GM18873 (cell line): ENCODE results near the gene NPAS4.
"Not testable (repeated sequence)": the region's sequence is repeated elsewhere in the genome, so short reads cannot be mapped to it uniquely, and the experiment has no call there.

ENCODE experiments used
- ATAC-seq: cut with Tn5 transposase; IDR thresholded peaks from one replicate; pipeline ENCODE4 v1.9.1; 2021; ENCODE audit warnings: mild to moderate bottlenecking, moderate library complexity, moderate number of reproducible peaks; ENCODE audit not compliant: unreplicated experiment, low FRiP score

The NPAS4 gene

DNA sequence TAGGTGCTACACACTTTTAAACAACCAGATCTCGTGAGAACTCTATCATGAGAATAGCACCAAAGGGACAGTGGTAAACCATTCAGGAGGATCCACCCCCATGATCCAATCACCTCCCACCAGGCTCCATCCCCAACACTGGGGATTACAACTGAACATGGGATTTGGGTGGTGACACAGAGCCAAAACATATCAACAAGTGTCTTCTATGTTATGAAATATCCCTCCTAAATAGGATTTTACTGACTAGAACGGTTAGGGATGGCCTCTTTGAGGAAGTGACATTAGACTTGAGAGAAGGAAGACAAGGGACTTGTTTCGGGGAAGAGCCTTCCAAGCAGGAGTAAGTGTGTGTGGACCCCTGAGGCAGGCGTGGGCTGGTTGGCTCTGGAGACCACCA, 29.7 kb downstream of the NPAS4 start:
- ATAC-seq = no peak

DNA sequence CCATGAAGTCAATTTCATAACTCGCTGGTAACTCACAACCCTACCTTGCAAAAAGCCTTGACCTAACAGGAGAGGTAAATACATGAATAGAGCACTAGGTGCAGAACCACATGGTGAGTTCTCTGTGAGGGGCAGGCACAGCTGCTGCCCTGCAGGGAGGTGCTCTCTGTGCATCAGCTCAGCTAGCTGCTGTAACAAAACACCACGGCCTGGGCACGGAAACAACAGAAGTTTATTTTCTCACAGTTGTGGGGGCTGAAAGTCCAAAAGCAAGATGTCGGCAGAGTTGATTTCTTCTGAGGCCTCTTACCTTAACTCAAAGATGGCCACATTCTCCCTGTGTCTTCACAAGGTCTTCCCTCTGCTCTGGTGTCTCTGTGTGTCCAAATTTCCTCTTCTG, 30.8 kb downstream of the NPAS4 start:
- ATAC-seq = no peak

DNA sequence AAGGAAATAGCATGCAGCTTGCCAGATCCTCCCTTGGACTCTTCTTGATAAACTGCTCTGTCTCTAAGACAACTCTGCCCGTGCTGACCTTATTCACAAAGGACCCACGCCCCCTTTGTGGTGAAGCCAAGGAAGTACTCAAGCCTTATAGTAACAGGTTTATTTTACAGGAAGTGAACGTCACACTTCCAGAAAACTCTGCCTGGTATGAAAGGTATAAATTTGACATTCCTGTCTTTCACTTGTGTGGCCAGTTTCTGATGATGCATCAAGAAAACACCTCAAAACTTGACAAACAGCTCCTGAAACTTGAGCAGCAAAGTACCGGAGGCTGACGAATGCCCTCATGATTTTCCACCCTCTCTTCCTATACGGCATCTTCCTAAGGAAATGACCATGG, 33.4 kb downstream of the NPAS4 start:
- ATAC-seq = no peak

DNA sequence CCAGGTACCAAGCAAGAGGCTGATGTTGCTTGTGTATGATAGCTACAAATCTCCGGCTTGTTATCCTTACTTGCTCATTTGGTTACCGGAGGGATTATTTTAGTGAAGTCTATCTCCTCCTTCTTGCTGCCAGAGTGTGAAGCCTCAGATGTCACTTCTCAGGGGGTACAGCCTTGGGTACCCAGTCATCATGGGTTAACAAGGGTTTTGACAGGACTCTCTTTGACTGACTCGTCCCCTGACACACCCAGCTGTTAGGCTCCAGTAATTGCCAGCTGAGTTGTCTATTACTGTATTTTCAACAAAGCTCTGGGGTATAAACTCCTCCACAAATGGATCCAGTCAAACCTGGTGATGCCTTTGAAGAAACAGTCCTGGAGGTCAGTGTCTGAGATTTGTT, 34.0 kb downstream of the NPAS4 start:
- ATAC-seq = no peak

DNA sequence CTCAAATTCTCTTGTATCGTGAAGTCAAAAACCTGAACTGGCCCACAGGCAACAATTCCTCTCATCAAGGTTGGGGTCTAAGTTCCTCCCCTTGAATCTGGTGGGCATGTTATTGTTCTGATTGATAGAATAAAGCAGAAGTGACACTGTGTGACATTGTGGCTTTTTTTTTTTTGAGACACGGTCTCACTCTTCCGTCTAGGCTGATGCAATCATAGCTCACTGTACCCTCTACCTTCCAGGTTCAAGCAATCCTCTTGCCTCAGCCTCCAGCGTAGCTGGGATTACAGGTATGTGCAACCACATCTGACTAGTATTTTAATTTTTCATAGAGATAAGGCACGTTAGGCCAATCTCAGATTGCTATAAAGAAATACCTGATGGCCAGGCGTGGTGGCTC, 37.0 kb downstream of the NPAS4 start:
- no peak for ATAC-seq

DNA sequence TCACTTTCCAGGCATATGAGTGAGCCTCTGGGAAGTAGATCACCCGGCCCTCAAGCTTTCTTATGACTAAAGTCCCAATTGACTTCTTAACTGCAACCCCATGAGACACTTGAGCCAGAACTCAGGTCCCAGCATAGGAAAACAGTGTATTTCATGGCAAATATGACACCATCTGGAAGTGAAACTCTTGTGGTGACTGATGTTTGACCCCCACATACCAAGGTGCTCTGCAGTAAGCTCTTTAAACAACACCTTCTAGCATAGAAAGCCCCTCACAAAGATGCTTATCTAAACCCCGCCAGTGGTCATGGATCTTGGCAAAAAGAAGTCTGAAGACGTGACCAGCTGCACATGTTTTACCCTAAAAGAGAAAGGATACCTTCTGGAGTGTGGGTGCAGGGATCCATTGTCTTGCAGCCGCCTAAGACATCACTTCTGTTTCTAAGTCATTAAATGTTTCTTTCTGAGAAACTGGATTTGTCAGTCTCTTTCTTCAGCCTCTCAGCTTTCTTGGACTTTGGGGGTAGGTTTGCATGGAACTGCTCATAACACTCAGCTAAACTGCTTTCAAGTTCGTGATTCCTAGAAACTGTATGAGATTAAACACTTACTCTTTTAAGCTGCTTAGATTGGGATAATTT, 38.4 kb downstream of the NPAS4 start:
- ATAC-seq = no peak

DNA sequence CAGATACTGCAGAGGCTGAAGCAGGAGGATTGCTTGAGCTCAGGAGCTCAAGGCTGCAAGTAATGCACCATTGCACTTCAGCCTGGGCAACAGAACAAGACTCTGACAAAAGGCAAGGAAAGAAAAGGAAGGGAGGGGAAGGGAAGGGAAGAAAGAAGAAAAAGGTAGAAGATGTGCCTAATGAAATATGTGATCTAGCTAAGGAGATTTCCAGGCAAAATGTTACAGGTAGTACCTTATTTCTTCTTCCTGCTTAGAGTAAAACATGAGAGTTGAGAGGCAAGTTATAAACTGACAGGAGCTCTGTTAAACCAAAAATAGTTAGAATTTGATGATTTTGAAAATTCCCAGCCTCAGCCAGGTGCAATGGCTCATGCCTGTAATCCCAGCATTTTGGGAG, 41.2 kb downstream of the NPAS4 start:
- no peak for ATAC-seq

DNA sequence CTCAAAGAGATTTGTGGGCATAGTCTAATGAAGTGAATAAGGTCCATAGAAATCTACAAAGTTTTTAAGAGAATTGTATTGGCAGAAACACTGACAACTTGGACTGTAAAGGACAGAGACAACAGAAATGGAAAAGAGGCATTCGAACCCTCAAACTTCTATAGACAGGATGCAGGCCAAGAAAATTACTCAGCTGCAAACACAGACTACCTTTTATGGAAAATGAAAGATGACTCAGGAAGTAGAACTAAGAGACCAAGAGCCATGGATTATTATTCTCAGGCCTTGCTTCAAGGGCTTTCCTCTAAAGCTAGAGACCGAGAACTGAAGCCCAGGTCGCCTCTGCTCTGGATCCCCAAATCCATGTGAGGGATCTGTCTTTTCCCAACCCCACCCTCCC, 42.1 kb downstream of the NPAS4 start:
- no peak for ATAC-seq

DNA sequence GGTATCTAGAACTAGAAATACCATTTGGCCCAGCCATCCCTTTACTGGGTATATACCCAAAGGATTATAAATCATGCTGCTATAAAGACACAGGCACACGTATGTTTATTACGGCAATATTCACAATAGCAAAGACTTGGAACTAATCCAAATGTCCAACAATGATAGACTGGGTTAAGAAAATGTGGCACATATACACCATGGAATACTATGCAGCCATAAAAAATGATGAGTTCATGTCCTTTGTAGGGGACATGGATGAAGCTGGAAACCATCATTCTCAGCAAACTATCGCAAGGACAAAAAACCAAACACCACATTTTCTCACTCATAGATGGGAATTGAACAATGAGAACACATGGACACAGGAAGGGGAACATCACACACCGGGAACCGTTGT, 43.3 kb downstream of the NPAS4 start:
- not testable (repeated sequence) for ATAC-seq

DNA sequence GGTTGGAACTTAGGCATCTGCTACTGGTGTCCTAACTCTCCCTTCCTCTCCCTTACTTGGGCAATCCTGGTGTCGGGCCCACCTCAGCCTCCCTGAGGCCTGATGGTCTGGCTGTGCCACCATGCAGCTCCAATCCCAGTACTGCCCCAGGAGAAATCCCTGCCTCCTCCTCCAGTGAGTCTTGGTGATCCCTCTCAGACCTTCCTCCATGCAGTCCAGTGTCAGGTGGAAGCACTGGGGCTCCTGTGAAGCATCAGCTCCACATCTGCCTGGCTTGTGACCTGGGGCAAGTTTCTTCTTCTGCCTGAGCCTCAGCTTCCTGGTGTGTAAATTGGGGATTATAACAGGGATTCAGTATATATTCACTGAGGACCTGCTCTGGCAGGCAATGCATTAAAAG, 44.1 kb downstream of the NPAS4 start:
- no peak for ATAC-seq

DNA sequence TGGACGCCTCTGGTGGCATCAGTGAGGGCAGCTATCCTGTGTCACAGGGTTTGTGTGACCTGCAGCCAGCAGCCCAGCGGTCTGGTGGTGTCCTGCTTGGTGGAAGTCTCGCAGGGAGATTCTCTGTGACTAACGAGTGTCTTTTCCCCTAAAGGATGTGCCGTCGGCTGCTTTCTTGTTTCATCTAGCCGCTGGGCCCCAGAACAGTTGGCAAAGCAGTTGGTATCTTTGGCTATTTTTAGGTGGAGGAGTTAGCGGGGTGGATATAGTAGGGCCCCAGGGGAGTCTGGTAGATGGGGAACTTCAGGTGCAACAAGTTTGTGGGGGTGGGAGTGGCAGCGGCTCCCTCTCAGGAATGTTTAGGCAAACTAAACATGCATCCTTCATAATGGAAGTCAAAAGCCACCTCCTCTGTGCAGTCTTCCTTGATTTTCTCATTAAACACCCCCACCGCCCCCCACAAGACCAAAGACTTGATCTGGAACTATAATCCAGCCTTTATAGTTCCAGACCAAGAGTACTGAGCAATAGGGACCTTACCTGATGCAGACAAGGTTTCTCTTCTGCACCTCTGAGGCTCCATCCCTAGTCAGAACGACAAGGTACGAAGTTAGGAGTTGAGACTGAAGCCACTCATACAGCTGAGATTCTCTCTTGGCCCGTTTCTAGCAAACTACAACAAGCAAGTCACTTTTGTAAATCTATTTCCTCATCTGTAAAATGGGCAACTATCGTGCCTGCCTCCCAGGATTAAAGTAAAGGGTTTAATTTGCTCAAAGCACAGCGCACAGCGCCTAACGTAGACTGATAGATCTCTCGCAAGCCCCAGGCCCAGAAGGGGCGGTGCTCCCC, 44.8 kb downstream of the NPAS4 start:
- ATAC-seq = no peak

DNA sequence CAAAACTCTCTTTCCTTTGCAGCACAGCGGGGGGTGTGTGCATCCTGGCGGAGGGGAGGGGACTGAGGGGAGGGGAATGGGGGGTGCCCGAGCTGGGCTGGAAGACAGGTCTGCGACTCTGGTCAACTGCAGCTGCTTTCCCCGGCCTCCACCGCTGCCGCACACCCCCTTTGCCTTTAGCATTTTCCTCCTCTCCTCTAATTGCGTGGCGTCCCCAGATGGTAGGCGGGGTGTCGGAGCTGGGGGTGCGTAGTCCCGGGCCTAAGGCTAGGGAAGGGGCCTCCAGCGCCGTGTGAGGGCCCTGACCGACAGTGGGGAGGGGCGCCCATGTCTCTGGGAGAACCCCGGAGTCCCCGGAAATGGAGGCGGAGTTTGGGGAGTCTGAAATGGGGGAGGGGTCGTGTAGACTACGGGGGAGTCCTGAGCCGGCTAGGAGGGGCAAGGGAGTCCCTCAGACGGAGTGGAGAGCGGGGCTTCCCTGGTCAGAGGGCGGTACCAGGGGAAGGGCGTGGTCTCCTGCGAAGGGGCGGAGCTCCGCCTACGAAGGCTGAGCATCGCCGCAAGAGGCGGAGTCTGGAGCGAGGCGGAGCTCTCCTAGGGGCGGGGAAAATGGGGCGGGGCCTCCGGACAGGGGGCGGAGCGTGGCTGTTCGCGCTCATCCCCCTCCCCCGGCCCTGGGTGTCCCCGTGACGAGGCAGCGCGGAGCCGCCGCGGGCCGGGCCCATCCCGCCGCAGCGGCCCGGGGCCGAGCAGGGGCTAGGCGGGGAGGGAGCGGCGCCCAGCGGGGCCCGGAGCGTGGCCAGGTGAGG, 45.6 kb downstream of the NPAS4 start, which contains the start of gene PELI3:
TSS of gene PELI3 (plus strand) at position 681 of the 809 bp plus-strand sequence. CDS start 1,224 bp downstream, outside the sequence.
- no peak for ATAC-seq

DNA sequence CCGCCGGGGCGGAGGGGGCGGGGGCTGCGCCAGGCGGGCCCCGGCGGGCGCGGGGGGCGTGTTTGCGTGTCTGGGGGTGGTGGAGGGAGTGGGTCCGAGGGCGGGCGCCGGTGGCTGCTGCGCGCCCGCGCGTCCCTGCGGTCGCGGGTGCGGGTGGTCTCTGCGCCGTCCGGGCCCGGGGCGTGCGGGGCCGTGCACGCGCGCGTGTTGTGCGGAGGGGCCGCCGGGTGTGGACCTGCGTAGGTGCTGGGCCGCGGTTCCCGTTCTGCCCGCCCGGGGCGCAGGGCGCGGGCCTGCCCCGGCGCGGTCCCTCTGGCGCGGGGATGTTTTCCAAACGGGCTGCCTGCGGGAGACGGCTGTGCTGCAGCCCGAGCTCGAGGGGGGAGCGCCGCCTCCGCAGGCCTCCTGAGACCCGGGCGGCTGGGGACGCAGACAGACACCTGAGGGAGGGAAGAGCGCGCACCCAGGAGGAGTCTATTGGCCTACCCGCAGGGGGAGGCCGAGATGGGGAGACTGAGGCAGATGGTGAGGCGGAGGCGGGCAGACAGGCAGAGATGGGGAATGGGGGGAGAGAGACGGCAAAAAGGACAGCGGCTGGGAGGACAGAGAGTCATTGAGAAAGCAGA, 46.3 kb downstream of the NPAS4 start:
- ATAC-seq = no peak

DNA sequence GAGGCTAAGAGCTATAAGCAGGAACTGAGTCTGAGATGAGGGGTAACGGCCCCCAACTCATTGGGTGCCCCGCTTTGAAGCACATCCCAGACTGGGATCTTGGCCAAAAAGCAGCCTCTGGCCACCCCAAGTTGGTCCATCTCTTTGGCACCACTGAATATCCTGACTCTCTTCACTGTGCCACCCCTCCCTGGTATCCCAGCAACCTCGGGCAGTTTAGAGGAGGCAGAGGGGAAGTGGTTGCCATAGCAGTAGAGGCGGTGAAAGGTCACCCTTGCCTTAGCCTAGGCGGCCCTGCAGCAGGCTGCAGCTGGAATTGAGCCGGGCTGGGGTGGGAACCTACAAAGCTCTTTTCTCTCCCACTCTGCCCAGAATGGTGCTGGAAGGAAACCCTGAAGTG, 46.9 kb downstream of the NPAS4 start:
- ATAC-seq = no peak

DNA sequence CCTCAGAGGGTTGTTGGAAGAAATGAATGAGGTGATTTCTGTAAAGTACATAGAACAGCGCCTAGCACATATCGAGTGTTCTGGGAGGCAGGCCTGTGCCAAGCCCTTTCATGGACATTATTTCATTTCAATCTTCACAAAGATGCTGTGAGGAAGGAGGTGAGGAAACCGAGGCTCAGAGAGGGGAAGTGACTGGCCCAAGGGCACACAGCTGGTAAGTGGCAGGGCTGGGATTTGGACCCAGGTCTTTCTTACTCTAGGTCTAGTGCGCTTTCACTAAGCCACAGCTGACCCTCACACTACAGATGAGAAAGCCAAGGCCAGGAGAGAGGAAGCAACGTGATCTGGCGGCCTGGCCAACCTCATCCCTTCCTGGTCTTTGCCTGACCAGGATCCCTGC, 47.9 kb downstream of the NPAS4 start:
- no peak for ATAC-seq

DNA sequence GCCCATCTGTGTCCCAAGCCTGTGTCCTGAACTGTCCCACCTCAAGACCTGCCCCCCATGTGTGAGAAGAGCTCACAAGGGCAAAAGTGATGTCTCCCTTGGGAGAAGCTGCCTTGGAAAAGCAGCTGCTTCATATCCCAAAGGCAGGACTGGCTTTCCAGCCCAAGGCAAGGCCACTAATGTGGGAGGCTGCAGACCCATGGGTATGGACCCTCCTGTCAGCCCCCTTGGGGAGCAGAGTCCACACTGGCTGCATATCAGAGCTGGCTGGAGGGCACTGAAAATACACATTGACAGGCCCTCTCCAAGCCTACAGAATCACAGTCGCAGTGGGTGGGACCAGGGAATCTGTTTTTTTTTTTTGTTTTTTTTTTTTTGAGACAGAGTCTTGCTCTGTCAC, 48.6 kb downstream of the NPAS4 start:
- ATAC-seq = no peak

DNA sequence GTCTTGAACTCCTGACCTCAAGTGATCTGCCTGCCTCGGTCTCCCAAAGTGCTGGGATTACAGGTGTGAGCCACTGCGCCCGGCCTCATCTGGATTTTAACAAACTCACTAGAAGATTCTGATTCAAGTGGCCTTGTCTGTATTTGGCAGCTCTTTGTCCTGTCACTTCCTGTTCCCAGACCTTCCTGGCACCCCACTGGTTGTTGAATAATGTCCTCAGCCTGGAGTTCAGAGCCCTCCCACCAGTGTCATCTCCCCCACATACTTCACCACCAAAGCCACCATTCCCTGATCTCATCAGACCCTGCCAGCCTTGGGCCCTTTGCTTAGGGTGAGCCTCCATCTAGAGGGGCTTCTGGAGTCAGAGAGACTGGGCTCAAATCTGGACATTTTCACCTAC, 49.2 kb downstream of the NPAS4 start:
- ATAC-seq = no peak

DNA sequence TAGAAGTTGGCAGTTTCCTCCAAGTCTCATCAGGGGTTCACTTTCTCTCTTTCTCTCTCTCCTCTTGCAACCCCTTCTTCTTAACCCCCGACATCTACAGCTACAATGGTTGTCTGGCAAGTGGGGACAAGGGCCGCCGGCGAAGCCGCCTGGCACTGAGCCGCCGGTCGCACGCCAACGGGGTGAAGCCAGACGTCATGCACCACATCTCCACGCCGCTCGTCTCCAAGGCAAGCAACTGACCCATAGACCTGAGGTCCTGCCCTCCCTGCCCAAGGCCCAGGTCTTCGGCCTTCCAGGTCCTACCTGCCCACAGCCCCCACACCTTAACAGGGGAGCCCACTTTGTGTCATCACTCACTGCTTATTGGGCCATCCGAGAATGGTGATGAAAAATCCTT, 50.3 kb downstream of the NPAS4 start:
- ATAC-seq = no peak

DNA sequence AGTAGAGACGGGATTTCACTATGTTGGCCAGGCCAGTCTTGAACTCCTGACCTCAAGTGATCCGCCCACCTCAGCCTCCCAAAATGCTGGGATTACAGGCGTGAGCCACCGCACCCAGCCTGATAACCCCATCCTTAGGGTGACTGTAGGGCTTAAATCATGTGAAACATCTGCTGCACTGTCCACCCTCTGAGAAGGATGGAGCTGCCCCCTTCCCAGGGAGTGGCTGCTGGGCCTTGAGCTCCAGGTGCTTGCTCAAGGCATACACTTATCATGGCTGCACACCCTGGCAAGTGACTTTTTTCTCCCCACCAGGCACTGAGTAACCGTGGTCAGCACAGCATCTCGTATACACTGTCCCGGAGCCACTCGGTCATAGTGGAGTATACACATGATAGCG, 51.2 kb downstream of the NPAS4 start:
- no peak for ATAC-seq

DNA sequence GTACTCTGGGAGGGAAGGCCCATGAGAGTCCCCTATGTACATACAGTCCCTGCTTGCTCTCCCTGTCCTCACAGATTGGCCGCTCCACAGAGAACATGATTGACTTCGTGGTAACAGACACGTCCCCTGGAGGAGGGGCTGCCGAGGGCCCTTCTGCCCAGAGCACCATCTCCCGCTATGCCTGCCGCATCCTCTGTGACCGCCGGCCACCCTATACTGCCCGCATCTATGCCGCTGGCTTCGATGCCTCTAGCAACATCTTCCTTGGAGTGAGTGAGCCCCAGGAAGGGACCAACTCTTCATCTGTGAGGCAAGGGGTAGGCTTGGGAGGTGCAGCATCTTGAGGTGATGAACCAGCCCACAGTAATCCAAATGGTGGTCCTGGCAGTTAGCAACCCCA, 52.3 kb downstream of the NPAS4 start:
- no peak for ATAC-seq
